Measurements from ENCODE around the gene SFMBT1. TPM values are rescaled to one million over a fixed set of nuclear protein-coding genes. Genes with fewer than 3 reads are reported as not detected.

SFMBT1 gene
- 1.6 and 4.1 TPM in 2 replicates for total RNA-seq

- DNase-seq (ENCODE audit: extremely low read depth, low read depth, low spot score), result no peak
Observed at GRCh38 chr3:53045518-53046170, at the start of gene SFMBT1. Gene SFMBT1 (minus strand): TSS chr3:53046073. CDS start chr3:52969128, 76,945 bp downstream.

- no peak for DNase-seq (ENCODE audit: extremely low read depth, low read depth, low spot score)
Observed at GRCh38 chr3:53092942-53093341, 47.1 kb upstream of the SFMBT1 start.

- DNase-seq (ENCODE audit: extremely low read depth, low read depth, low spot score), result no peak
Observed at GRCh38 chr3:53092216-53092615, 46.3 kb upstream of the SFMBT1 start.

GRCh38 chr3:53091011-53091410, 45.1 kb upstream of the SFMBT1 start:
- no peak for DNase-seq (ENCODE audit: extremely low read depth, low read depth, low spot score)

- DNase-seq (ENCODE audit: extremely low read depth, low read depth, low spot score), result no peak
Observed at GRCh38 chr3:53089511-53089910, 43.6 kb upstream of the SFMBT1 start.

- no peak for DNase-seq (ENCODE audit: extremely low read depth, low read depth, low spot score)
Observed at GRCh38 chr3:53085476-53085875, 39.6 kb upstream of the SFMBT1 start.

GRCh38 chr3:53084310-53085001, 38.6 kb upstream of the SFMBT1 start:
- DNase-seq (ENCODE audit: extremely low read depth, low read depth, low spot score), result no peak

GRCh38 chr3:53083949-53084309, 38.1 kb upstream of the SFMBT1 start:
- DNase-seq (ENCODE audit: extremely low read depth, low read depth, low spot score), result no peak

GRCh38 chr3:53083521-53083920, 37.6 kb upstream of the SFMBT1 start:
- DNase-seq (ENCODE audit: extremely low read depth, low read depth, low spot score), result no peak

- no peak for DNase-seq (ENCODE audit: extremely low read depth, low read depth, low spot score)
Observed at GRCh38 chr3:53082736-53083135, 36.9 kb upstream of the SFMBT1 start.

- no peak for DNase-seq (ENCODE audit: extremely low read depth, low read depth, low spot score)
Observed at GRCh38 chr3:53081318-53081717, 35.4 kb upstream of the SFMBT1 start.

GRCh38 chr3:53080612-53081205, 34.8 kb upstream of the SFMBT1 start:
- DNase-seq (ENCODE audit: extremely low read depth, low read depth, low spot score), result no peak

GRCh38 chr3:53079791-53080555, 34.1 kb upstream of the SFMBT1 start:
- no peak for DNase-seq (ENCODE audit: extremely low read depth, low read depth, low spot score)

GRCh38 chr3:53079147-53079546, 33.3 kb upstream of the SFMBT1 start:
- no peak for DNase-seq (ENCODE audit: extremely low read depth, low read depth, low spot score)

GRCh38 chr3:53078656-53079055, 32.8 kb upstream of the SFMBT1 start:
- DNase-seq (ENCODE audit: extremely low read depth, low read depth, low spot score), result no peak

GRCh38 chr3:53077476-53078220, 31.8 kb upstream of the SFMBT1 start:
- no peak for DNase-seq (ENCODE audit: extremely low read depth, low read depth, low spot score)

GRCh38 chr3:53075743-53076140, 29.9 kb upstream of the SFMBT1 start:
- DNase-seq (ENCODE audit: extremely low read depth, low read depth, low spot score), result no peak

- DNase-seq (ENCODE audit: extremely low read depth, low read depth, low spot score), result no peak
Observed at GRCh38 chr3:53074761-53075742, 29.2 kb upstream of the SFMBT1 start.

GRCh38 chr3:53074366-53074696, 28.5 kb upstream of the SFMBT1 start:
- no peak for DNase-seq (ENCODE audit: extremely low read depth, low read depth, low spot score)
